NCI-H128 (cell line): Measurements from ENCODE around the gene CTIF.
"Not testable (repeated sequence)": the region's sequence is repeated elsewhere in the genome, so short reads cannot be mapped to it uniquely, and the experiment has no call there.

ENCODE experiments used
- DNase-seq: peaks from one replicate; lab custom pipeline; 2025; ENCODE audit not compliant: unreplicated experiment; lab: John Stamatoyannopoulos, UW

Gene CTIF

GRCh38 chr18:48857023-48857694 is 318.3 kb downstream of the CTIF start:
- DNase-seq, result no peak

GRCh38 chr18:48858676-48859075 is 319.8 kb downstream of the CTIF start:
- DNase-seq, result no peak

- DNase-seq, result no peak
Measured at GRCh38 chr18:48859311-48860268, 320.8 kb downstream of the CTIF start.

- DNase-seq, result no peak
Measured at GRCh38 chr18:48860269-48861180, 321.7 kb downstream of the CTIF start.

- no peak for DNase-seq
Measured at GRCh38 chr18:48861181-48861708, 322.4 kb downstream of the CTIF start.

- DNase-seq, result no peak
Measured at GRCh38 chr18:48862132-48862531, 323.3 kb downstream of the CTIF start.

- no peak for DNase-seq
Measured at GRCh38 chr18:48862678-48863270, 323.9 kb downstream of the CTIF start.

- no peak for DNase-seq
Measured at GRCh38 chr18:48863432-48864065, 324.7 kb downstream of the CTIF start.

GRCh38 chr18:48864876-48865275 is 326.0 kb downstream of the CTIF start:
- DNase-seq, result no peak

GRCh38 chr18:48866028-48866733 is 327.4 kb downstream of the CTIF start:
- peak; percentile 33 for DNase-seq

- DNase-seq, result no peak
Measured at GRCh38 chr18:48866856-48867255, 328.0 kb downstream of the CTIF start.

- DNase-seq, result no peak
Measured at GRCh38 chr18:48867978-48868377, 329.1 kb downstream of the CTIF start.

- DNase-seq, result no peak
Measured at GRCh38 chr18:48868468-48869466, 329.9 kb downstream of the CTIF start.

GRCh38 chr18:48869591-48869990 is 330.8 kb downstream of the CTIF start:
- DNase-seq, result no peak

GRCh38 chr18:48870926-48871325 is 332.1 kb downstream of the CTIF start:
- not testable (repeated sequence) for DNase-seq

GRCh38 chr18:48871391-48872166 is 332.7 kb downstream of the CTIF start:
- no peak for DNase-seq
